Epithelial cell of esophagus (primary cell): ENCODE results near the gene RANBP2.
"Not testable (repeated sequence)": the region's sequence is repeated elsewhere in the genome, so short reads cannot be mapped to it uniquely, and the experiment has no call there.

Source experiments
- DNase-seq: peaks from one replicate; pipeline ENCODE4 v3.0.0; 2010; ENCODE audit warnings: low read depth
- H3K4me3 ChIP-seq: 2 replicates; pipeline ENCODE4 v1.5.1; 2011; ENCODE audit warnings: mild to moderate bottlenecking, low read length, control low read depth
- CTCF ChIP-seq: IDR thresholded peaks from 2 replicates; pipeline ENCODE4 v1.5.1; 2011; ENCODE audit warnings: low read depth, mild to moderate bottlenecking, low read length, control low read depth, inconsistent platforms; ENCODE audit not compliant: insufficient read depth; ENCODE audit errors: missing control alignments

RANBP2 gene

GRCh38 chr2:108719149-108720044, at the start of gene RANBP2:
Gene RANBP2 (plus strand): TSS chr2:108719482. CDS start chr2:108719607, 125 bp downstream.
- peak; percentile 98 for DNase-seq
- H3K4me3 ChIP-seq, result peak within 1 kb of the TSS; percentile 49
- TF ChIP-seq CTCF, result no peak

- H3K4me3 ChIP-seq, DNase-seq: not testable (repeated sequence)
Observed at GRCh38 chr2:108670282-108670681, 49.0 kb upstream of the RANBP2 start.

DNA sequence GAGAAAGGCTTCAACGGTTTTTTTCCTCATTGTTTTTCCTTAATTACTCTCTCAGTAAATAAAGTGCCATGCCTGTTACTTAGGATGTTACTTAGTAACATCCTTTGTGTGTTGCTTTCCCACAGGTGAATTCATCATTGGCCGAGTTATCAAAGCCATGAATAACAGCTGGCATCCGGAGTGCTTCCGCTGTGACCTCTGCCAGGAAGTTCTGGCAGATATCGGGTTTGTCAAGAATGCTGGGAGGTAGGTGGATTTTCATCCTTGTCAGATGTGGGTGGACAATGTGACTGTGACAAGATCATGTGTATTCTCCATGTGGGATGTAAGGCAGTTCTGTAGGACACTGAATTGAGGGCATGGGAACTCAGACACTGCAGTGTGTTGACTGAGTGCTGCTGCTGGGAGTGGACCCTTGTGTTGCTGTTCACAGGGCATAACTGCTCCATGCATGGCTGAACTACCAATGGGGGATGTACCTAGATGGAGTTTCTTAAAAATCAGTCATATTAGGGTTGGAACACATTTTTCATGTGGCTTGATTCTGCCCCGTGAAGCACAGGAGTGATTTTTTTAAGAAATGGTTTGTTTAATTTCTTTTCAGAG, 47.0 kb upstream of the RANBP2 start:
- DNase-seq, H3K4me3 ChIP-seq: not testable (repeated sequence)

- not testable (repeated sequence) for DNase-seq, H3K4me3 ChIP-seq
Observed at GRCh38 chr2:108676522-108676921, 42.8 kb upstream of the RANBP2 start.

DNA sequence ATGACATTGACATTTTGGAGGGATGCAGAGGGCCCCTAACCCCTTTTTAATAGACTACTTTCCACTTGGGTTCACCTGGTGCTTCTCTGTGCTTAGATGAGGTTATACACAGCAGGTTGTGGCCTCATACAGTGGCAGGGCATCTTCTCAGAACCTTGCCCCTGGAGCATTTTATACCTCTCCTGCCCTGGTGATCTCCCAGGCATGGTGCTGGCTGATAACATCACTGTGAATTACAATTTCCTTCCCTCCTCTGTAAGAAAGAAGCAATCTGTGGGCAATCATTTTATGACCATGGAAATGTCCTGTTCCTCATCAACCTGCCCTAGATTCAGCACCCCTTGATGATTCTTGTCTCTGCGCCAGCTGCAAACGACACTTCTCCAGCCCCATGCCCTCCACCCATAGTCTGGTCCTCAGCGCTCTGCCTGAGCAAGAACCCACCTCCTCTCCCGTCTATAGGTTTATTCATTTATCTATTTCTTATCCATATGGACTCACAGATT, 42.0 kb upstream of the RANBP2 start:
- not testable (repeated sequence) for DNase-seq

DNA sequence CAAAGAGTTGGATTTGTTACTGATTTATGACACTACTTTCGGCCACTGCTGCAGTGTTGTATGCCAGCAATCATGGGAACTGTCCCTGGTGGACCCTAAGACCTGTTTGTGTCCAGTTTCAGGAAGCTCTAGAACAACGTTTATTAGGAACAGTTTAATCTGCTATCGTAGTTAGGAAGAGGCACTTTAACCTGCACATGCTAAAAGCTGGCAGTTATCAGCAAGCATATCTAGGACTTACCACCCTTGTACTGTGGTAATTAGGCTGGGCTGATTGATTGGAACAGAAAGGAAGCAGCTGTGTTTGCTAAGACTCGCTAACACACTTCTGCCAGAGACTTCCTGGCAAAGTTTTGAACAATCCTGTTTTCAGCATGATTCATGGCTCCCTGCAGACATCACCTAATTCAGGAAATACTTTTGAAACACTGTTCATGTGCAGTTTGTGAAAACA, 41.1 kb upstream of the RANBP2 start:
- H3K4me3 ChIP-seq, result not testable (repeated sequence)
- DNase-seq, result peak; percentile 71

More for the DNA sequence above, 42.0 kb upstream of the RANBP2 start:
- H3K4me3 ChIP-seq, result not testable (repeated sequence)

DNA sequence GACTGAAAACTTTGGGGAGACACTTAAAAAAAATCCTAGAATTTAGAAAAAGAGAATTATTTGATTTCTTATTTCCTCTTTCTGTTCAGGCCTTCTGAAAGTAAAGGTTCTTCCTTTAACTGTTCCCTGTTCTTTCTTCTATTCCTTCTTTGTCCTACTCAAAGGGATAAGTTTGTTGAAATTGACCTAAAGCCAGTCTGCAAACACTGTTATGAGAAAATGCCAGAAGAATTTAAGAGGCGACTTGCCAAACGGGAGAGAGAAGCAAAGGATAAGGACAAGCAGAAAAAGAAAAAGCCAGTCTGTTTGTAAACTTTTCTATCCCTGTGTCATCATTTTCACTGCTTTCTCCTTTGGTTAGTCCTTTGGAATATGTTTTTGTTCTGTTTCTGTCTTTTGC, 38.5 kb upstream of the RANBP2 start:
- H3K4me3 ChIP-seq, DNase-seq: not testable (repeated sequence)

- DNase-seq, H3K4me3 ChIP-seq: not testable (repeated sequence)
Observed at GRCh38 chr2:108688818-108689756, 30.2 kb upstream of the RANBP2 start.

- DNase-seq, H3K4me3 ChIP-seq: not testable (repeated sequence)
Observed at GRCh38 chr2:108690001-108690400, 29.3 kb upstream of the RANBP2 start.

DNA sequence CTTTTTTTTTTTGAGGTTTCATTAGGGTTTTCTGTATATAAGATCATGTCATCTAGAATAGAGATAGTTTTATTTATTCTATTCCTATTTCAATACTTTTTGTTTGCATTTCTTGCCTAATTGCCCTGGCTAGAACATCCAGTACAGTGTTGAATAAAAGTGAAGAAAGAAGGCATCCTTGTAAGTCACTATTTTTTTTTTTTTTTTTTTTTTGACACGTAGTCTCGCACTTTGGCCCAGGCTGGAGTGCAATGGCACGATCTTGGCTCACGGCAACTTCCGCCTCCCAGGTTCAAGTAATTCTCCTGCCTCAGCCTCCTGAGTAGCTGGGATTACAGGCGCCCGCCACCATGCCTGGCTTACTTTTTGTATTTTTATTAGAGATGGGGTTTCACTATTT, 27.8 kb upstream of the RANBP2 start:
- no peak for TF ChIP-seq CTCF
- no peak overlapping the region for H3K4me3 ChIP-seq
- no peak for DNase-seq

DNA sequence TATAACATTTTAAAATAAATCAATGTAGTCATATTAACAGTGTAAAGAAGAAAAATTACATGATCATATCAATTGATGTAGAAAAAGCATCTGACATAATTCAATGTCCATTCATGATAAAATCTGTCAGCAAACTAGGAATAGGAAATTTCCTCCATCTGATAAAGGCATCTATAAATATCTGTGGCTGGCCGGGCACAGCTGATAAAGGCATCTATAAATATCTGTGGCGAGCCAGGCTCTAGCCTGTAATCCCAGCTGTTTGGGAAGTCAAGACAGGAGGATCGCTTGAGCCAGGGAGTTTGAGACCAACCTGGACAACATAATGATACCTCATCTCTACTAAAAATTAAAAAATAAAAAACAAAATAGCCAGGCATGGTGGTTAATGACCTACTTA, 18.1 kb upstream of the RANBP2 start:
- no peak for DNase-seq
- no peak for TF ChIP-seq CTCF
- no peak overlapping the region for H3K4me3 ChIP-seq
